CD1c-positive myeloid dendritic cell (primary cell): ENCODE measurements around the gene MAPK7.
A peak's percentile ranks its signal among the peaks of the same experiment; 100 is the strongest.

Source experiments
- DNase-seq: peaks from one replicate; pipeline ENCODE4 v3.0.0-alpha.2; 2016; ENCODE audit errors: extremely low spot score

MAPK7 gene

GRCh38 chr17:19363460-19364035 is 14.8 kb upstream of the MAPK7 start:
- no peak for DNase-seq

GRCh38 chr17:19364699-19365498 is 13.4 kb upstream of the MAPK7 start:
- no peak for DNase-seq

GRCh38 chr17:19365499-19365817 is 12.8 kb upstream of the MAPK7 start:
- no peak for DNase-seq

DNA sequence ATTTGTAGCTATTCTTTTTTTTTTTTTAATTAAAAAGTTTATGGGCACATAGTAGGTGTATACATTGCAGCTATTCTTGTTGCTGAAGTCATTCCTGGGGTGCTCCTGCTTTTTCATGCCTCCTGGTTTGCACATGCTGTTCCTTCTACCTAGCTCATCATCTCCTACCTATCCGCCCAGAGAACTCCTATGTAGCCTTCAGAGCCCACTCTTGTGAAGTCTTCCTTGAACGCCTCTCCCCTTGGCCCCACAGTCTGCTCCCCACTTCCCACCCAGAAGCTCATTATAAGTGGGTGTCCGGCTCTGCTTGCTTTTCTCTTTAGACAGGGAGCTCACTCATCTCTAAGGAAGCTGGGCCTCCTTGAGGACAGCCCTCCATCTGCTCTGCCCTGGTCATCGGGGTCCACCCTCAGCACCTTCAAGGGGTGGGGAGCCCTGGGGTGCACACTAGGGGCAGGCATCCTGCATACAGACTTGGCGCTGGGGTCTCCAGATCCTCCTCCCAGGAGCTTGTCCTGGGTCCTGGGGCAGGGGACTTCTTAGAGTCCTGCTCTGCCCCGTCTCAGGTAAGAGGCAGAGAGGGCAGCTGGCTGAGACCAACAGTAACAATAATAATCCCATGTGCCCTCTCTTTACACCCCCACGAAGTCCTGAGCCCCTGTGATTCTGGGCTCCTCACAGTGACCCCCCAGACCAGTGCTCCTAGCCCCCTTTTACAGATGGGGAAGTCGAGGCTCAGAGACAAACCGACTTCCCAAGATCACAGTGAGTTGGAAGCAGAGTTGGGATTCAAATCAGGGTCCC is 12.3 kb upstream of the MAPK7 start:
- no peak for DNase-seq

DNA sequence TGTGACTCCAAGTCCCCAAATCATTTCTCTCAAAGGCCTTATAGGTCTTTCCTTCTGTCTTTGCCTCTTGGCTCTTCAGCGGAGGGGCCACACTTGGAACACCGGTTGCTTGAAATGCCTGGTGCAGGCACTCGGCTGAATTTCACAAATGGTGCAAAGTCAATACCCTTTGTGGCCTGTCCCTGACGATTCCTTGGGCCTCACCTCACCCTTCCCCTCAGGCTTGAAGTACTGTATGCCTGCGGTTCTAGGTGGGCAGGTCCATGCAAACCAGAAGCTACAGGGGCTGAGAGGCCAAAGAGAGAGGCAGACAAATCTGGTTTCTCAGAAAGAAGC is 11.7 kb upstream of the MAPK7 start:
- DNase-seq = no peak

DNA sequence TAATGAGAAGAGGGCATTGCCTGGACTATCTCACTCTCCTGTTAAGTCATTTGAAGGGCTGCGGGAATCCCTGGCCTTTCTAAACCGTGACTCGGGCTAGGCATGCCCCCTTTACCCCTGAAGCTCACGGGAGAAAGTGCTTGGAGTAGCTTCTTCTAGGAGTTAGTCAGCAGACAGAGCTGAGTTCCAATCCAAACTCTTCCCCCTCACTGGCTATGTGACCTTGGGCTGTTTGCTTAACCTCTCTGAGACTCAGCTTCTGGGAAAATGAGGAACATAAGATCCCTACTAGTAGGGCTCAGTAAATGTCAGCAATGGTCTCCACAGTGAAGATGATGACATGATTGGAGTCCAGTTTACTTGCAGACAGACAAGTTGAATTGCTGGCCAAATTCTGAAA is 10.1 kb upstream of the MAPK7 start:
- no peak for DNase-seq

DNA sequence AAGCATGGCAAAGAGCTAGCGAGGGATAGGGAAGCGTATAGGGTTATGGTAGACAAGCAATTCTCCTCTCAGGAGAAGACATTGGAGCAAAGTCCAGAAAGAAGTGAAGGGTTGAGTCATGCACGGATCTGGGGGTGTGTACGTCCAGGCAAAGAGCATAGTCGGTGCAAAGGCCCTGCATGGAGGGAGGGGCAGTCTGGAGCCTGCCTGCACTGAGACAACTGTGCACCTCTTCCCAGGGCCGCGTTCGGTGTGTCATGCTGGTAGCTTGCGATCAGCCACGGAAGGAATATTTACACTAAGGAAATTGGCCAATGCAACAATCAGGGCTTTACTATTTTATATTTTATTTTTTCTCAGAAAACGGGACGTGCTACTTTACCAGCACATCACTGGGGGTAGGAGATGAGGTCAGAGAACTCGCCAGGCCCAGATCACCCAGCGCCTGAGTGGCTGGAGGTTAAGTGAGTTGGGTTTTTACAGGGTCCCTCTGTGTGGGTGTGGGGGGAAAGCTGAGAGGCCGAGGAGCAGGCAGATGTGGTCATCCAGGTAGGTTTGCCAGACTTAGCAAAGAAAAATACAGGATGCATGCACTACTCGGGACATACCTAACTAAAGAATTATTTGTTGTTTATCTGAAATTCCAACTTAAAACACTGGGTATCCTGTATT is 9.1 kb upstream of the MAPK7 start:
- DNase-seq = no peak

- DNase-seq = no peak
These were observed 8.3 kb upstream of the MAPK7 start for GRCh38 chr17:19369846-19370492.

DNA sequence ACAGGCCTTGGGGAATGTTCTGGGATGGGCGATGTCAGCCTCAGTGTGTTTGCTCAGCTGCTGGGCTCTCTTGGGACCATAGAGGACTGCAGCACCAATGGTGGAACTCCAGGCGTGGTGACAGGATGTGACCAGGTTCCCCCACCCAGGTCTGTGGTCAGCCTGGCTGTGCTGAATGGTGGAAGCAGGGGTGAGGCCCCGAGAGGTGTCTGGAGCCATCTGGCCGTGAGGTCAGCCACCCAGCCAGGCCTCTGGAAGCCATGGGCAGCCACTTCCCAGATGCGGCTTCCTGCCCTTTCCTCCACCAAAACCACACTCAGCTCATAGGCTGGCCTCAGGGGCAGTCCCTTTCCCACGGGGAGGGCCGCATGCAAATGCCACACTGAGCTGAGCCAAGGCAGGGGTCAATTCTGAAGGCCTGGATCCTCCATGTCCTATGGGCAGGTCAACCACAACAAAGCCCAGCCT is 7.8 kb upstream of the MAPK7 start:
- DNase-seq = peak; percentile 52

GRCh38 chr17:19371259-19372010 is 6.9 kb upstream of the MAPK7 start:
- DNase-seq = peak; percentile 26

DNA sequence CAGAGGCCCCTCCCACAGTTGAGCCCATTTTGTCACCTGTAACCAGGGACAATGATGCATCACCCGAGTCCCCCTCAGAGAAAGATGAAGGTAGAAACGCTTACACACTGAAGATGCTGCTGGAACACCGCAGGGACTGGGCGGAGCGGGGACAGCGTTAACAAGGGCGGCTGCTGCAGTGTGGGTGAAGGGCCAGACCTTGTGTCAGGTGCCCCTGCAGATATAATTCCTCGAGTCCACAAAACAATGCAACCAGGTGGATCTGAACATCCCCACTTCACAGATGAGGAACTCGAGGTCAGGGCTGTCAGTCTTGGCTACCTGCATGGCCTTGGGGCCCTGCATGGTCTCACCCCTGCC is 6.3 kb upstream of the MAPK7 start:
- no peak for DNase-seq

DNA sequence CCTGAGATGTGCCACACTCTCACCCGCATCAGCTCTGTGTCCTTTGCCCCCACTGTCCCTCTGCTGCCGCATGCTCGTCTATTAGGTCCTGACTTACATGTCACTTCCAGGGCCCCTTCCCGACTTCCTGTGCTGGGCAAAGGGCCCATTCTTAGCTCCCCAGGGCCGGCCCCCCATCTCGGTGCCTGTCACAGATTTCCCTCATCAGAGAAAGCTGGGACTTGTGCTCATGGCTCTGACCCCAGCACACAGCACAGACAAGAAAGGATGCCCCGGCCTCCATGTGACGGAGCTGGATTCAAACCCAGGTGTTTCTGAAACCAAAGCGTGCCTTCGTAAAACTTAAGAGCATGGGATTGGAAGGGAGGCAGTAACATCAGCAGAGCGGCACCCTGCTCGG is 5.9 kb upstream of the MAPK7 start:
- no peak for DNase-seq

DNA sequence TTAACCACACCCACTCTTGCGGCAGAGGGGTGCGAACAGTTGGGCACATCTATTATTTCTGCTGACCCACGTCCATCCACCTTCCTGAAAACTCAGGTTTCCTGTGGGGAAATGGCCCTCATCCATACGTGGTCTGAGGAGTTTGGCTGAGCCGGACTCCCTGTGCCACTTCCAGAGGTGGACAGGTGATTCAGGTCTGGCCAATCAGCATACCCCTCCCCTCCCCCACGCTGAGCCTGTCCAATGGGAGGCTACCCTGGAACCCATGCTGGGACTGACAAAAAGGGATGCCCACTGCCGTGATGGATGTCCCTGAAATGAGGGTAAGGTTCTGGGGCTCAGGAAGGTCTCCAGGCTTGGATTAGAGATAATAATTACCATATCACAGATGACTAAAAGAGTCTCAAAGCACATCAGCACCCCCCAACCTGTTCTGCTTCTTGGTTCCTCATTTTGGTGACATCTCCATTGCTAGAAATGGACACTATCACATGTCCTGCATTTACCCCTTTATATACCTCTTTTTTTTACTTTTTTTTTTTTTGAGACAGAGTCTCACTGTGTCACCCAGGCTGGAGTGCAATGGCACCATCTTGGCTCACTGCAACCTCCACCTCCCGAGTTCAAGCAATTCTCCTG is 5.3 kb upstream of the MAPK7 start:
- peak; percentile 63 for DNase-seq

- no peak for DNase-seq
These were observed 4.2 kb upstream of the MAPK7 start for GRCh38 chr17:19374136-19374535.

DNA sequence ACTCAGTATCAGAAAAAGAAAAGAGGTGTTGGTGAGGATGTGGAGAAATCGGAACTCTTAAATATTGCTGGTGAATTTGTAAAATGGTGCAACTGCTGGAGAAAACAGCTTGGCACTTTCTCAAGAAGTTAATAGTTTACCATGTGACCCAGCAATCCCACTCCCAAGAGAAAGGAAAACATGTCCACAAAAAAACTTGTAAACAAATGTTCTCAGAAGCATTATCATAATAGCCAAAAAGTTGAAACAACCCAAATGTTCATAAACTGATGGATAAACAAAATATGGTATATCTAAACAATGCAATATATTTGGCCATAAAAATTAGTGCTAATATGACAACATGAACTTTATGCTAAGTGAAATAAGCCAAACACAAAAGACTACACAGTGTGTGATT is 2.6 kb upstream of the MAPK7 start:
- no peak for DNase-seq

- DNase-seq = no peak
These were observed 1.5 kb upstream of the MAPK7 start for GRCh38 chr17:19376811-19377210.

DNA sequence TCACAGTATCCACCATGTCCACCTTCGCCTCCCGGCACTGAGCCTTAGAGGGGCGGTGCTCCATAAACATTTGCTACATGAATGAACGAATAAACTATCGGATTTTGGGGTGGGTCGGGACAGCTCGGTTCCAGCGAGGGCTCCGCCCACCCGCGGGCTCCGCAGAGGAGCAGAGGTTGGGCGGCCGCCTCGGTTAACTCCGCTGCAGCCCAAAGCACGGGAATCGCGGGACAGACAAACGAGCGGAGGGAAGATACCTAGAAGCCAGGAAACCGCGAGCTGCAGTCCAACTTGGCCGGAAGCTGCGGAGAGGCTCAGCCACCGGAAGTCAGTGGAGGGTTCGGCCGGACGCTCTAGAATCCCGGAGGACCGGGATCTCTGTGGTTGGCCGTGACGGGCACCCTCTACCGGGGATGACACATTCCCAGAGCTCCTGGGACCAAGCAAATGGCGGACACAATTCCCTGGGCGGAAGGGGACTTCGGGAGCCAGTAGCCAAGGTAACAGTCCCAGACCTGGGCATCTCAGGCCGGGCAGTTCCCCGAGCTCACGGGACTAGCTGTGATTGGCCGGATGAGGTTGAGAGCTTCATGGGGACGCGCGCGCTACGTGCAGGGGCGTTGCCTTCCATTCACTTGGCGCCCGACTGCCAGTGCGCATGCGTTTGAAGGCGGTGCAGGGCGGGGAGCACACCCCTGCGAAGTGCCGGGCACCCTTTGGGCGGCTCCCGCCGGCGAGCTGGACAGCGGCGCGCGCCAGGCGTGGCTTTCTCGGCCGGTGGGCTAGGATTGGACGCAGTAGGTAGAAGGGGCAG is 489 bp upstream of the MAPK7 start:
- DNase-seq = peak; percentile 98

GRCh38 chr17:19379361-19380065 is 1.2 kb downstream of the MAPK7 start:
- DNase-seq = no peak
